Posterior cingulate gyrus (tissue), 11 donors: ENCODE measurements around the gene FYTTD1.

Experiments
- DNase-seq, 10 donors: peaks; one replicate each; pipeline versions ENCODE4 v3.0.0 to v3.0.0-alpha.2; 2020 to 2021; ENCODE audit warnings: mixed read lengths in 3 of 10
- intact Hi-C: fragments of 100-400 bp; cut with DNase I; formaldehyde crosslinking; loops from one replicate; pipeline ENCODE4 v1.15.1; 2023

FYTTD1 gene

GRCh38 chr3:197736491-197737318 lies 13.0 kb upstream of the FYTTD1 start, which contains the start of gene RUBCN:
RUBCN (minus strand) TSS chr3:197736904; CDS start chr3:197736719, 185 bp downstream.
- peak; percentile 93 to 99 (median 96) for DNase-seq

DNA sequence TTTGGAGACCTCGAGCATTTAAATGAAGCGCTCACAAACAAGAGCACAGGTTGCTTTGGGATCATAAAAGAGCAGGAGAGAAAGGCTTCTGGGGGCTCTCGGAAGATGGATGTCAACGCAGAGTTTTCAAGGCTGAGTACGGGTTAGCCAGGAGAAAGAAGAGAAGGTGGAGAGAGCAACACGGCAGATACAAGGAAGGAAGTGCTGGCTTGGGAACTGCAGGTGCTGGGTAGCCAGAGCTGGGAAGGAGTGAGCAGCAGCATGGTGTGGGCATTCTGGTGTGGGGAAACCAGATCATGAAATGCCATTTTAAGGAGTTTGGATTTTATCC lies 12.4 kb upstream of the FYTTD1 start:
- intact Hi-C loops = loop anchor here (1.0 kb wide), 1 partner anchor 13 kb away; no protein-coding TSS in a partner anchor
- DNase-seq = peak in 1 of 10 donors; percentile 14

More at GRCh38 chr3:197736491-197737318, 13.0 kb upstream of the FYTTD1 start, which contains the start of gene RUBCN:
- intact Hi-C loops = loop anchor here (1.0 kb wide), 1 partner anchor 14 kb away; no protein-coding TSS in a partner anchor

GRCh38 chr3:197737749-197738462 lies 11.8 kb upstream of the FYTTD1 start:
- intact Hi-C loops = loop anchor here (1.0 kb wide), 1 partner anchor 12 kb away; no protein-coding TSS in a partner anchor

DNA sequence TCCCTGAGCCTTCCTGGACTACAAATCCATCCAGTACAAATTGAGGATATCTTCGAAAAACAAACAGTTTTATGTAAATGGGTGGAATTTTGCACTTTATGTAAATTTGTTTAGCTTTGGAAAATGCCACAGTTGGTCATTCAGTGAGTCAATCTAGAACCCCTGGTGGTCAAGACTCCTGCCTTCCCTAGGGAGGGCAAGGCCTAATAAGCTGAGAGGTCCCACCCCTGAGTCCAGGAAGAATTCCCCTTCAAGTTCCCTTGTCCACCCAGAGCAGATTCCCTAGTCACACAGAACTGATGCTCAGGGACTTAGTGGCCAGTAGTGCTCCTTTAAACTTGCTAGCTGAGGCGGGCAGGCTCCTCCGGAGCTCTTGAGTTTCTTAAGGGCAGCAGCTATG lies 6.9 kb upstream of the FYTTD1 start:
- no peak for DNase-seq
- intact Hi-C loops = no loop called here

More at GRCh38 chr3:197737749-197738462, 11.8 kb upstream of the FYTTD1 start:
- DNase-seq = no peak

GRCh38 chr3:197746209-197746608 lies 3.5 kb upstream of the FYTTD1 start:
- intact Hi-C loops = no loop called here
- DNase-seq = no peak

DNA sequence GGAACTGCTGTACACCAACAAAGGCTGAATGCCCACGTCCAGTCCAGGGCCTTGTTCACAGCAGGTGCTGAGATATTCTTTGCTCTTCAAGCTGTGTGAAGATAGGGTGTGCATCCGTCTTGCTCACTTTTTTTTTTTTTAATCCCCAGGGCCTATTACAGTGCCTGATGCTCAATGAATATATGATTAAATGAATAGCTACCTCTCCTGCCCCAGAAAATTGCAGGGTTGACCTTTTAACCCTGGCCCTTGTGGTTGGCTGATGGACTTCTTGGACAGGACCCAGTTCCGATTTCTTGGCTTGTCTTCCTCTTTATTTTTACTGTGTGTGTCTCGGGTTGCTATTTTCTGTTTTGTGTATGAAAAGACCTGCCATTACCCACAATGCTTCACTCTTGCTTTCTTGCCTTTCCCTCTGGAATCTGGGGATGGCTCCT lies 2.9 kb upstream of the FYTTD1 start:
- no peak for DNase-seq
- intact Hi-C loops = no loop called here

DNA sequence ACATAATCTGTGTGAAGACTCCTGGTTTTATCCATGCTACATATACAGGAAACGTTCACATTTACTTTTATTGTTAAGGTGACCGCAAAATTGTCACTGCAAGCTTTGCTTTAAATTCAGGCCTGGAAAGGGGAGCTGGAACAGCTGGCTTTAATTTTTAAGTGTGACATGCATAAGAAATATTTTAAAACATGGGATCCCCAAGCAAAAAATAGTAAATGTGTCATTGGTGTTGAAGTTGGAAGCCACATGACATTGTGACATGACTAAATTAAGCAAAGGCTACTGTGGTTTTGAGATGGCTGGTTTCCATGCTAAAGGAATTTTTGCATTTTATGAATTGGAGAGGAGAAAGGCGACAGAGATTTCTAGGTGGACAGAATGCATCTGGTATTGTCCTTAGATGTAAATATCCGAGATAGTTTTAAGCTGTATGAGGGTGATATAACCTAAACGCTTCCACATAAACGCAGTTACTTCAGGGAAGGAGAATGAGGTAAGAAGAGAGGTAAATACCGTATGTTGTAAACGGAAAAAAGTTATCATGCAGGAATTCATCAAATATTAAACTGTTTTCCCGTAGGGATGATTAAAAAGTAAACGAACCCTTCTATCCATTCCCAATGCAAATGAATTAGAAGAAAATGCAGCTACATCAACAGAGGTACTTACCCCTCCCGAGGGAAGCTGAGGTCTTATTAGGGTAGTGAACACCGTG lies 927 bp upstream of the FYTTD1 start:
- intact Hi-C loops = no loop called here

GRCh38 chr3:197749315-197749600 lies 425 bp upstream of the FYTTD1 start:
- intact Hi-C loops = no loop called here
- peak in 3 of 10 donors; percentile 62 to 93 (median 67) for DNase-seq

More for the DNA sequence above, 927 bp upstream of the FYTTD1 start:
- no peak for DNase-seq

DNA sequence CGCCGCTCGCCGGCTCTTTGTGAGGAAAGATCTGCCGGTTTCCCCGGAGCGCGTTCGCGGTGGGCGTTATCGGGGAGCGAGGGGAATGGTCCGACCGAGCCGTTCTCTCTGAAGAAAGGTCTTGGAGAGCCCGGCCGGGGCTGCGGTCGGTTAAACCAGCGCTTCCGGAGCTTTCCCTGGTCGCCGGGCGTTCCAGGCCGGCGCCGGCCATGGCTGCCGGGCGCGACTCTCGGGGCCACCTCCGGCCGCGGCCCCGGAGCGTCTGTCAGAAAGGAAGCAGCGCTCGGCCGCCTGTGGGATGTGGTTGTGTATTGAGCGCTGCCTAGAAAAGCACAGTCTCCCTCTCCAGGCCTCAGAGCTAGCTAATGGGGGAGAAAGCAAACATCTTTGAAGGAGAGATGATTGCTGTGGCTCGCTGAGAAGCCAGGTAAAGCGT lies 731 bp downstream of the FYTTD1 start:
- DNase-seq = peak in 9 of 10 donors; percentile 23 to 94 (median 55)
- intact Hi-C loops = loop anchor here (1.0 to 5.0 kb wide), 2 partner anchors 13 to 42 kb away; partner anchors contain the start of gene LRCH3

DNA sequence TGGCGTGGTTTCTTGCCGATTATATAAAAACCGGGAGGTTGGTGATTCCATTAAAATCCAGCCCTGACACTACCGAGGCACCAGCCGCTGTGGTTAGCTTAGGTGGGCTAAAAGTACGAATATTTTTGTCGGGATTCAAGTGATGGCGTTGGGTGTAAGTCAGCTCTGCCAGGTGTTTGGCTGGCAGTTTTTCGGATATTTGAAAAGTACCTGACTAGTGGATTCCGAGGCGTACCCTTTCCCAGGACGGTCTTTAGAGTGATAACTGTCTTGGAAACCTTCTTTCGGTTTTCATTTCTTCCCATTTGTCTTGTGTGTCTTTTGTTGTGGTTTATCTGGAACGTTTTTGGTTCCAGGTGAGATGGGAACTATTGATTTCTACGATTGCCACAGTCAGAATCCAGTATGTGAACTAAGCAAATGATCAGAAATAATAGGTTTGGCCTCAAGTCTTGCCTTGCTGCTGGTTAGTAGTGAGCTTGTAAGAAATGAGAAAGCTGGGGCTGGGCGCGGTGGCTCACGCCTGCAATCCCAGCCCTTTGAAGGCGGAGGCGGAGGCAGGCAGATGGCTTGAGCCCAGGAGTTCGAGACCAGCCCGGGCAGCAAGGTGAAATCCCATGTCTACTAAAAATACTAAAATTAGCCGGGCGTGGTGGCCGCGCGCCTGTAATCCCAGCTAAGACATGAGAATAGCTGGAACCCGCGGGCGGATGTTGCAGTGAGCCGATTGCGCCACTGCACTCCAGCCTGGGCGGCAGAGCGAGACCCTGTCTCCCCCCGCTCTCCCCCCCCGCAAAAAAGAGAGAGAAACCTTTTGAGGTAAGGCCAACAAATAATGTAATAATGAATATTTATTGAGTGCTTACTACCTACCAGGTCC lies 1.4 kb downstream of the FYTTD1 start:
- peak in 8 of 10 donors; percentile 15 to 89 (median 30) for DNase-seq
- intact Hi-C loops = loop anchor here (1.0 to 5.0 kb wide), 2 partner anchors 14 to 41 kb away; partner anchors contain the start of gene LRCH3

GRCh38 chr3:197752107-197752506 lies 2.4 kb downstream of the FYTTD1 start:
- no peak for DNase-seq
- intact Hi-C loops = loop anchor here (5.0 kb wide), 1 partner anchor 40 kb away; the partner anchor contains the start of gene LRCH3

- intact Hi-C loops = loop anchor here (5.0 kb wide), 1 partner anchor 39 kb away; the partner anchor contains the start of gene LRCH3
- DNase-seq = no peak
Observed at GRCh38 chr3:197753263-197753662, 3.6 kb downstream of the FYTTD1 start.

DNA sequence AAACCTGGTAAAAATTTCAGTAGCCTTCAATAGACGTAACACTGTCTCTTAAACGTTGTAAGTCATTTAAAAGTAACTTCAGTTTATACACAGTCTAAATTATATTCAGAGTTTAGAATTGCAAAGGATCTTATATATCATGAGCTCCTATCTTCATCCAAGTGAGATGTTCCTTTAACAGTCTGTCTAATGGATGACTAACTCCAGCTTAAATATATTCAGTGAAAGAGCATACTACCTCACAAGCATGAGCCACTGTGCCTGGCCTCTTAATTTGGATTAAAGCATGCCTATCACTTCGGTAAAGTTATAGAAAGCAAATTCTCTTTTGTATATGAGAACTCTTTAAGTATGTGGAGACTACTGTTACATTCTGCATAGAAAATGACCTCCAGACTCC lies 7.0 kb downstream of the FYTTD1 start:
- intact Hi-C loops = no loop called here
- no peak for DNase-seq

DNA sequence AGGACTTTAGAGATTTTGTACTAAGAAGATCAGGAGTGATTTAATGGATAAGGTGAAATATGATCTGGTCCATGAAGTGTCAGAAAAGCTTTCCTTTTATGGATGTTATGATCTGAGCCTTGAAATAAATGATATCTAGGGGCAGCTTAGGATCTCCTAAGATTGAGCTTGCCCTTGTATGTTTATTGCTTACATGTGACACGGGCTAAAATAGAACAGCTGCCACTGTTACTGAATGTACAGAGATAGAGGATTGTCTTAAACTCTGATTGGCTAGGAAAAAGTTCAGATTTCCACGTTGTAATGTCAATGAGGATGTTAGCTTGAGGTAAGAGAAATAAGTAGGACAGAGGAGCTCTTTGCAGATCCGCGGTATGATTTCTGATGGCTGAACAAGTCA lies 8.8 kb downstream of the FYTTD1 start:
- intact Hi-C loops = no loop called here

GRCh38 chr3:197761784-197762183 lies 12.1 kb downstream of the FYTTD1 start:
- DNase-seq = no peak
- intact Hi-C loops = no loop called here

More for the DNA sequence above, 8.8 kb downstream of the FYTTD1 start:
- no peak for DNase-seq

- no peak for DNase-seq
- intact Hi-C loops = no loop called here
Observed at GRCh38 chr3:197775317-197775716, 25.6 kb downstream of the FYTTD1 start.

DNA sequence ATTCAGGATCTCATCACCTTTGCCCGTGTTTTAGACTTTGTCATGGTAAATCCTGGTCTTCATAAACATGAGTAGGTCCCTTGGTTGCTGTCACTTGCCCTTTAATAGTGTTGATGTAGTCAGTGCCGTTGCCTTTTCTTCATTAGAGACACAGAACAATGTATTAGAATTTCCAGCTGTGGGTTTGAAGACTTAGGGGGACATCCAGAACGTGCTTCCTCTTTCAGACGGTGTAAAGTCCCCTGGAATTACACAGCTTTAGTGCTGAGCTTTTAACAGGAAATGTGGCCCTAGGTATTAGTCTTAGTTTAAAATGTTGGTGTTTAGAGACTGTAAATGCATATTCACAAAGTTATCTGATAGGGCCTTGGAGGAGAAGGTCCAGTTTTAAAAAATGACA lies 32.5 kb downstream of the FYTTD1 start:
- intact Hi-C loops = no loop called here
- no peak for DNase-seq

- intact Hi-C loops = no loop called here
- DNase-seq = no peak
Observed at GRCh38 chr3:197784019-197784585, 34.4 kb downstream of the FYTTD1 start.

DNA sequence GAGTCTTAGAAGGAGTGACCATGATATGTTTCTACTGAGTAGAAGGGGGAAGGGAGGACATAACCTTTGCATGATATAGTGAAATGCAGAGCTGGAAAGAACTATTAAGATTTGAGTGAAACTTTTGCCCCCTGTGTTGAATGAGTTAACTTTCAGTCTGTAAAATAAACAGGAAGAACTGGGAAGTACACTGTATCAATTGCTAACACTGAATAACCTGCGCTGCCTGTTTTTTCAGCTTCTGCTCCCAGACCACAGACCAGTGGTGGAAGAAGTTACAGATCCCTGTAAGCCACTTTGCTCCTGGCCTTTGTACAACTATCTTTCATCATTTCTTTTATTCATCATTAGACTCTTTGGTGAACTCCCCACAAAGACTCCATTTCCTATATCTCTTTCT lies 37.7 kb downstream of the FYTTD1 start:
- DNase-seq = no peak
- intact Hi-C loops = no loop called here
